Aorta (tissue), 5 donors: ENCODE measurements around the gene NPC1L1. TPM values are rescaled to one million over a fixed set of nuclear protein-coding genes. Genes with fewer than 3 reads are reported as not detected.
"Not testable (repeated sequence)": the region's sequence is repeated elsewhere in the genome, so short reads cannot be mapped to it uniquely, and the experiment has no call there.

Experiments
- ATAC-seq: fragments of 200-7000 bp; cut with Tn5 transposase; one replicate; pipeline ENCODE4 v1.9.1; 2022; ENCODE audit warnings: moderate library complexity; ENCODE audit not compliant: low FRiP score
- DNase-seq, 2 donors: peaks; one replicate each; pipeline ENCODE4 v3.0.0-alpha.2; 2020
- H3K27ac ChIP-seq, 2 donors: one replicate each; pipeline ENCODE4 v1.5.1; 2013; ENCODE audit warnings: low read length in 2 of 2, mild to moderate bottlenecking in 2 of 2, moderate library complexity in 2 of 2, control low read depth in 1 of 2, inconsistent platforms in 1 of 2, low read depth in 1 of 2
- H3K27me3 ChIP-seq, 2 donors: one replicate each; pipeline ENCODE4 v1.6.1; 2013; ENCODE audit warnings: control low read depth in 1 of 2, low read length in 1 of 2, mild to moderate bottlenecking in 1 of 2, moderate library complexity in 1 of 2; ENCODE audit not compliant: insufficient read depth in 2 of 2, control insufficient read depth in 1 of 2
- H3K36me3 ChIP-seq, 2 donors: one replicate each; pipeline ENCODE4 v1.6.1; 2013; ENCODE audit warnings: control low read depth in 1 of 2, low read length in 1 of 2, mild to moderate bottlenecking in 1 of 2; ENCODE audit not compliant: insufficient read depth in 2 of 2, control insufficient read depth in 1 of 2
- H3K4me1 ChIP-seq, 2 donors: one replicate each; pipeline ENCODE4 v1.6.1; 2013; ENCODE audit warnings: low read length in 2 of 2, control low read depth in 1 of 2, mild to moderate bottlenecking in 1 of 2, moderate library complexity in 1 of 2; ENCODE audit not compliant: insufficient read depth in 2 of 2, control insufficient read depth in 1 of 2
- H3K4me3 ChIP-seq, 2 donors: one replicate each; pipeline ENCODE4 v1.5.1; 2013; ENCODE audit warnings: low read length in 2 of 2, control low read depth in 1 of 2, mild to moderate bottlenecking in 1 of 2
- H3K9me3 ChIP-seq: one replicate; pipeline ENCODE4 v1.6.1; 2013; ENCODE audit warnings: mild to moderate bottlenecking, low read length; ENCODE audit not compliant: control insufficient read depth
- WGBS, 2 donors: extraction: QIAGEN DNeasy Blood & Tissue Kit; methylation state at CpG; one replicate each; pipeline ENCODE4 v1.1.7; 2013; 5-methylcytosine and 5-hydroxymethylcytosine counted together
- intact Hi-C, 2 donors: fragments of 100-400 bp; cut with DNase I; formaldehyde crosslinking; loops; one replicate each; pipeline versions ENCODE4 v1.14.2 to v1.15.0; 2022
- polyA plus RNA-seq, 2 donors: library from polyadenylated mRNA; stranded (reverse); fragments of 200-250 nt; gene quantifications; one replicate each; pipeline ENCODE4 v1.2.3, GENCODE V29; 2013
- total RNA-seq, 2 donors: library from RNA; stranded (reverse); fragmentation: NEBNext Ultra II Directional; extraction: Animal tissue kit (Norgen Biotek cat#: 25700); gene quantifications; one replicate each; pipeline ENCODE4 v1.2.1, GENCODE V29; 2021
- donor health status: healthy with polysubstance abuse.
- donor health status: Bipolar disorder and iron deficiency.
- donor health status: DM: no; HTN: no; CAD: no.
- donor health status: DM: no; HTN: no; CAD: no.
- donor health status: DM: yes; HTN: yes; CAD: no.

Gene NPC1L1
- total and polyA plus RNA-seq, 4 donors = 0.39 to 6.1 (median 0.95) TPM

DNA sequence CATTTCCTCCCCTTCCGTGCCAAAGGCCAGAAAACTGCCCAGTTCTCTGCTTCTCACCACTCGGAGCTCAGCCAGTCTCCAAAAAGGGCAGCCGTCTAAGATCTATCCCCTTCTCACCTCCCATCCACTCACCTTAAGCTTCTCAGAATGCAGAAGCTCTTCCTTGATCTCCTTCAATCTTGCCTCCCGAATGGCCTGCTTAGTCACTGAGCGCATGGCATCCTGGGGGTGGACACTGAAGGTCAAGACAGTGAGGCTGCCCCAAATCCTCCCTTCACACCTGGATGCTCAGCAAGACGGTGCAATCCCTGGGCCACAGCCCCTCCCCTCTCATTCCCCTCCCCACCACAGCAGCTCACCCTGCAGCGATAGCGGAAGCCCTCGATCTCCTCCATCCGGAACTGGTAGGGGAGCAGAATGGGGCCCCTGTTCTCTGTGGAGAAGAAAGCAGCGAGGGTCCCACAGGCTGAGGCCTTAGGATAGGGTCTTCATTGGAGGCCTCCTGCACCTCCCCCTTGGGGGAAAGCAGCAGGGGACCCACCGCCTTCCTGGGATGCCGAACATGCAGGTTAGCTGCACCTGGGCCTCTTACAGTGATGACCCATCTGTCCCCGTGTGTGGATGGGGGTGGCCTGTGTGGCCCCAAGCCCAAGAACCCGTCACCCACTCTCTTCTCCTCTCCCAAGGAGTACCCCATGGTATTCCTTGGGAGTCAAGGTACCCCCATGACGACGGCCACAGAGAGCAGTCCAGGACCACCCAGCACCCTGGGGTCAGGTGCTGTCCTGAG lies 27.8 kb upstream of the NPC1L1 start:
- no peak overlapping the region for H3K4me3 ChIP-seq
- H3K27me3 ChIP-seq = no peaks in the 10 kb centered on the region
- no peaks in the 10 kb centered on the region for H3K4me1 ChIP-seq
- no peak overlapping the region for H3K27ac ChIP-seq
- peaks cover 4 to 24% of the 10 kb centered on the region in 2 donors for H3K36me3 ChIP-seq
- H3K9me3 ChIP-seq = no peaks in the 10 kb centered on the region
- intact Hi-C loops = loop anchor here in 1 of 2 donors (5.0 to 10.0 kb wide), 2 partner anchors 77 to 514 kb away; partner anchors contain the start of gene NUDCD3
- no peak for ATAC-seq
- no peak for DNase-seq
- WGBS, 2 donors = 80 to 83% methylated on average over 17 of the region's 17 CpGs

- WGBS, 2 donors = 91 to 97% methylated on average over 6 of the region's 6 CpGs
- no peak for DNase-seq
- no peak for ATAC-seq
- Histone ChIP-seq H3K27ac (no peak overlapping the region), H3K4me1 (no peaks in the 10 kb centered on the region), H3K27me3 (no peaks in the 10 kb centered on the region), H3K9me3 (no peaks in the 10 kb centered on the region), H3K36me3 (peaks cover 4 to 24% of the 10 kb centered on the region in 2 donors), H3K4me3 (no peak overlapping the region)
- intact Hi-C loops = loop anchor here in 1 of 2 donors (5.0 to 10.0 kb wide), 2 partner anchors 76 to 513 kb away; partner anchors contain the start of gene NUDCD3
Measured at GRCh38 chr7:44567884-44568283, 26.8 kb upstream of the NPC1L1 start.

GRCh38 chr7:44566680-44567079 lies 25.6 kb upstream of the NPC1L1 start:
- H3K27me3 ChIP-seq = no peaks in the 10 kb centered on the region
- H3K4me1 ChIP-seq = no peaks in the 10 kb centered on the region
- H3K36me3 ChIP-seq = peaks cover 4 to 22% of the 10 kb centered on the region in 2 donors
- DNase-seq (no peak), ATAC-seq (no peak)
- intact Hi-C loops = loop anchor here in 1 of 2 donors (5.0 to 10.0 kb wide), 2 partner anchors 74 to 512 kb away; partner anchors contain the start of gene NUDCD3
- H3K4me3 ChIP-seq = no peak overlapping the region
- no peak overlapping the region for H3K27ac ChIP-seq
- H3K9me3 ChIP-seq = no peaks in the 10 kb centered on the region
- 84 to 90% methylated on average over 5 of the region's 5 CpGs for WGBS, 2 donors

- Histone ChIP-seq H3K27me3 (no peaks in the 10 kb centered on the region), H3K36me3 (peaks cover 4 to 22% of the 10 kb centered on the region in 2 donors), H3K27ac (no peak overlapping the region), H3K9me3 (no peaks in the 10 kb centered on the region), H3K4me3 (no peak overlapping the region), H3K4me1 (no peaks in the 10 kb centered on the region)
- DNase-seq (no peak), ATAC-seq (no peak)
- intact Hi-C loops = loop anchor here in 1 of 2 donors (5.0 to 10.0 kb wide), 2 partner anchors 74 to 511 kb away; partner anchors contain the start of gene NUDCD3
- 71 to 75% methylated on average over 16 of the region's 16 CpGs for WGBS, 2 donors
Measured at GRCh38 chr7:44565795-44566559, 24.8 kb upstream of the NPC1L1 start.

DNA sequence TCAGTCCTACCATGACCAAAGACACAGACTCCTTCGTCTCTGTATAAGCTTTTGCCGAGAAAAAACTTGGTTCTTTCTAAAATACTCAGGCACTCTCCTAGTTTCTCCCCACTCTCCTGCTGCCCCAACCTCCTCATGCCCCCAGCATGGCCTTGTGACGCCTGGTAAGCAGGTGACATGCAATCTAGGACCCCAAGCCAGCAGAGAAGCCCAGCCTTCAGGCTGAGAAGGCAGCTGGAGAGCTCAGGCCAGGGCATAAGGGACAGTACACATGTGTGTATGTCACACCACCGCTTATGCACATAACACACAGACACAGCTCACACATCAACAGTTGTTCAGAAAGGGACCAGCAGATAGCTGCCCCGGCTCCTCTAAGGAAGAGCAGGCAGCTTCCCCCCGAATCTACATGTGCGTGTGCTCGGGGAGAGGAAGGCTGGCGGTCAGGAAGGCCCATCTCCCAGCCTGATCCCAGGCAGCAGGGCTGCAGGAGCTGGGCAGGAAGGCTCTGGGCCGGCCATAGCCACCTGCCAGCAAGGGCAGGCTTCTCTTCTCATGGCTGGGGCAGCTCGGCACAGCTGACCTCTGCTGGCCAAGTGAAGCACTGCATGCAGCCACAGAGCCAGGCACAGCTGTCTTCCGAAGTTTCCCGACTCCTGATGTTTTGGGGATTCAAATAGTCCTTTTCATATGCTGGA lies 24.1 kb upstream of the NPC1L1 start:
- Histone ChIP-seq H3K27me3 (no peaks in the 10 kb centered on the region), H3K36me3 (peaks cover 4 to 20% of the 10 kb centered on the region in 2 donors), H3K27ac (no peak overlapping the region), H3K9me3 (no peaks in the 10 kb centered on the region), H3K4me3 (no peak overlapping the region), H3K4me1 (no peaks in the 10 kb centered on the region)
- WGBS, 2 donors = 58 to 62% methylated on average over 13 of the region's 13 CpGs
- intact Hi-C loops = loop anchor here in 1 of 2 donors (5.0 to 10.0 kb wide), 2 partner anchors 73 to 510 kb away; partner anchors contain the start of gene NUDCD3
- ATAC-seq = peak; percentile 88
- DNase-seq = peak; percentile 74 to 88

DNA sequence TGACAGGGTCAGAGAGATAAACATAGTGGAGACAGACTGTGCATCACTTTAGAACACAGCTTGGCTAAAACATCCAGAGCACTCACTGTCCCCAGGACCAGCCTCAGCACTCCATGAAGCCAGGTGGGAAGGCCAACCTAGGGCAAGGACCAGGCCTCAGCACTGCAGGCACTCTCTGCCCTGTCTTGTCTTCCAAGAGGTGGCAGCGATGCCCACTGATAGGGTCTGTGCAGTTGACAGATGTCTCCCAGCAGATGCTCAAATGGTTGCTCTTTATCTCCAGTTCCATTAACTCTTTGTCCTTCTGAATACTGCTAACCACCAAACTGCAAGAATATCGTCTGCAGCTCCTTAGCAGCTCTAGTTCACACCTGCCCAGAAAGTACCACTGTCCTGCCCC lies 23.5 kb upstream of the NPC1L1 start:
- intact Hi-C loops = loop anchor here (5.0 to 10.0 kb wide), 3 partner anchors 72 to 510 kb away; partner anchors contain the start of gene NUDCD3 (in 1 of the 2)
- Histone ChIP-seq H3K27me3 (no peaks in the 10 kb centered on the region), H3K36me3 (peaks cover 4 to 15% of the 10 kb centered on the region in 2 donors), H3K27ac (no peak overlapping the region), H3K9me3 (no peaks in the 10 kb centered on the region), H3K4me1 (no peaks in the 10 kb centered on the region), H3K4me3 (no peak overlapping the region)
- ATAC-seq = no peak
- no peak for DNase-seq
- WGBS, 2 donors = 84 to 86% methylated on average over 2 of the region's 2 CpGs

DNA sequence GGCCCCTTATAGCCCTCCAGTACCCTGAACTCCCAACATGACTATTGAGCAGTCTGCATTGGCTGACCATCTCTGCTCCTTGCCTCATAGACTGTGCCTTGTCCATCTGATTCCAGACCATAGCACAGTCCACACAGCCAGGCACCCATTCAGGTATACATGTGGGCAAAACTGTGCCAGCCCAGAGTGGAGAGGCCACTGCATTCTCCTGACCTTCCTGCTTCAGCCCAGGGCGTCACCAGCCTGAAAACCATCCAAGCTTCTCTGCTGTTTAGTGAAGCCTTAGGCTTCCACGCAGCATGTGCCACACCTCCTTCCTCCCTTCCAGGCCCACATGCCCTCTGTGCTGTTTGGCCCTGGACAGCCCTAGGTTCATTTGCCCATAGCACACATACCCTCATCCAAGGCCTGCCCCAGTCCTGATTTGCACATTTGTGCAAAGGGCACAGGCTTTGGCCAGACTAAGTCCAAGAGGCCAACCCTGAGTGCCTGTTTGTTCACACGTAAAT lies 22.1 kb upstream of the NPC1L1 start:
- Histone ChIP-seq H3K27me3 (no peaks in the 10 kb centered on the region), H3K4me3 (no peak overlapping the region), H3K27ac (no peak overlapping the region), H3K4me1 (no peaks in the 10 kb centered on the region), H3K9me3 (no peaks in the 10 kb centered on the region), H3K36me3 (peaks cover 3 to 8% of the 10 kb centered on the region in 2 donors)
- WGBS, 2 donors = 61 to 69% methylated on average over 3 of the region's 3 CpGs
- no peak for DNase-seq
- ATAC-seq = no peak
- intact Hi-C loops = loop anchor here (5.0 to 10.0 kb wide), 2 partner anchors 321 to 508 kb away; no protein-coding TSS in a partner anchor

DNA sequence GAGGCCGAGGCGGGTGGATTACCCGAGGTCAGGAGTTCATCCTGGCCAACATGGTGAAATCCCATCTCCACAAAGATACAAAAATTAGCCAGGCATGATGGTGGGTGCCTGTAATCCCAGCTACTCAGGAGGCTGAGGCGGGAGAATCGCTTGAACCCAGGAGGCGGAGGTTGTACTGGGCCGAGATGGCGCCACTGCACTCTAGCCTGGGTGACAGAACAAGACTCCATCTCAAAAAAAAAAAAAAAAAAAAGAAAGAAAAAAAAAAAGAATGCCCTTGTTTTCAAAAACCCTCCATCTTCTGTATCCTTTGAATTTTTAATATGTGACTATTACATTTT lies 21.5 kb upstream of the NPC1L1 start:
- not testable (repeated sequence) for H3K27ac ChIP-seq, H3K36me3 ChIP-seq, H3K9me3 ChIP-seq, H3K27me3 ChIP-seq, H3K4me3 ChIP-seq, DNase-seq, H3K4me1 ChIP-seq, ATAC-seq
- 80 to 88% methylated on average over 8 of the region's 8 CpGs for WGBS, 2 donors
- intact Hi-C loops = loop anchor here (5.0 to 10.0 kb wide), 2 partner anchors 320 to 508 kb away; no protein-coding TSS in a partner anchor
